Cardiac septum (tissue), 1 donor: ENCODE data around the gene TFF1. TPM values are rescaled to one million over a fixed set of nuclear protein-coding genes. Genes with fewer than 3 reads are reported as not detected.
A peak's percentile ranks its signal among the peaks of the same experiment; 100 is the strongest.
"Not testable (repeated sequence)": the region's sequence is repeated elsewhere in the genome, so short reads cannot be mapped to it uniquely, and the experiment has no call there.

Source experiments
- DNase-seq: peaks from one replicate; pipeline ENCODE4 v3.0.0-alpha.2; 2020; ENCODE audit warnings: low spot score
- intact Hi-C: fragments of 100-400 bp; cut with DNase I; formaldehyde crosslinking; loops from one replicate; pipeline ENCODE4 v1.14.0; 2022
- long read RNA-seq: library from polyadenylated mRNA; unstranded; transcript quantifications from one replicate; pipeline ENCODE4 v2.0.0, GENCODE V29; 2021
- total RNA-seq: library from RNA; stranded (reverse); fragmentation: NEBNext Ultra II Directional; extraction: Animal tissue kit (Norgen Biotek cat#: 25700); gene quantifications from one replicate; pipeline ENCODE4 v1.2.1, GENCODE V29; 2021
- donor health status: DM: no; HTN: no; CAD: no.

TFF1 gene
- not detected for total RNA-seq
- long read RNA-seq = 0 reads

GRCh38 chr21:42366292-42367010, at the start of gene TFF1:
Gene TFF1 (minus strand): TSS chr21:42366535. CDS start chr21:42366495, 40 bp downstream.
- no peak for DNase-seq
- intact Hi-C loops = no loop called here

GRCh38 chr21:42414928-42415769, 48.8 kb upstream of the TFF1 start:
- DNase-seq = peak; percentile 75
- intact Hi-C loops = no loop called here

GRCh38 chr21:42414553-42414927, 48.2 kb upstream of the TFF1 start:
- DNase-seq = peak; percentile 27
- intact Hi-C loops = no loop called here

GRCh38 chr21:42414066-42414465, 47.7 kb upstream of the TFF1 start:
- DNase-seq = no peak
- intact Hi-C loops = no loop called here

GRCh38 chr21:42413500-42413899, 47.2 kb upstream of the TFF1 start:
- intact Hi-C loops = no loop called here

GRCh38 chr21:42413093-42413492, 46.8 kb upstream of the TFF1 start:
- intact Hi-C loops = no loop called here
- peak; percentile 55 for DNase-seq

More at GRCh38 chr21:42413500-42413899, 47.2 kb upstream of the TFF1 start:
- DNase-seq = no peak

GRCh38 chr21:42412636-42412933, 46.2 kb upstream of the TFF1 start:
- intact Hi-C loops = no loop called here
- no peak for DNase-seq

GRCh38 chr21:42411891-42412635, 45.7 kb upstream of the TFF1 start:
- DNase-seq = peak; percentile 76
- intact Hi-C loops = no loop called here

- no peak for DNase-seq
- intact Hi-C loops = no loop called here
Observed at GRCh38 chr21:42411197-42411869, 45.0 kb upstream of the TFF1 start.

- intact Hi-C loops = no loop called here
- no peak for DNase-seq
Observed at GRCh38 chr21:42409366-42409765, 43.0 kb upstream of the TFF1 start.

GRCh38 chr21:42408718-42409117, 42.4 kb upstream of the TFF1 start:
- DNase-seq, intact Hi-C loops: not testable (repeated sequence)

- no peak for DNase-seq
- intact Hi-C loops = no loop called here
Observed at GRCh38 chr21:42407476-42407875, 41.1 kb upstream of the TFF1 start.

GRCh38 chr21:42406866-42407265, 40.5 kb upstream of the TFF1 start:
- intact Hi-C loops = no loop called here
- peak; percentile 63 for DNase-seq

GRCh38 chr21:42406201-42406621, 39.9 kb upstream of the TFF1 start:
- peak; percentile 70 for DNase-seq
- intact Hi-C loops = no loop called here

GRCh38 chr21:42405064-42406013, 39.0 kb upstream of the TFF1 start:
- intact Hi-C loops = no loop called here
- no peak for DNase-seq

GRCh38 chr21:42404539-42404938, 38.2 kb upstream of the TFF1 start:
- intact Hi-C loops = no loop called here
- DNase-seq = peak; percentile 7

GRCh38 chr21:42403611-42404231, 37.4 kb upstream of the TFF1 start, which contains the start of gene UBASH3A:
Gene UBASH3A (plus strand): TSS chr21:42403902. CDS start chr21:42403946, 44 bp downstream.
- DNase-seq = peak; percentile 62
- intact Hi-C loops = no loop called here

- no peak for DNase-seq
- intact Hi-C loops = no loop called here
Observed at GRCh38 chr21:42401820-42402251, 35.5 kb upstream of the TFF1 start.
